SIG-M5 (cell line): ENCODE measurements around the gene EPB41L5.
"Not testable (repeated sequence)": the region's sequence is repeated elsewhere in the genome, so short reads cannot be mapped to it uniquely, and the experiment has no call there.

Experiments used
- DNase-seq: peaks from one replicate; lab custom pipeline; 2025; lab: John Stamatoyannopoulos, UW

EPB41L5 gene

DNA sequence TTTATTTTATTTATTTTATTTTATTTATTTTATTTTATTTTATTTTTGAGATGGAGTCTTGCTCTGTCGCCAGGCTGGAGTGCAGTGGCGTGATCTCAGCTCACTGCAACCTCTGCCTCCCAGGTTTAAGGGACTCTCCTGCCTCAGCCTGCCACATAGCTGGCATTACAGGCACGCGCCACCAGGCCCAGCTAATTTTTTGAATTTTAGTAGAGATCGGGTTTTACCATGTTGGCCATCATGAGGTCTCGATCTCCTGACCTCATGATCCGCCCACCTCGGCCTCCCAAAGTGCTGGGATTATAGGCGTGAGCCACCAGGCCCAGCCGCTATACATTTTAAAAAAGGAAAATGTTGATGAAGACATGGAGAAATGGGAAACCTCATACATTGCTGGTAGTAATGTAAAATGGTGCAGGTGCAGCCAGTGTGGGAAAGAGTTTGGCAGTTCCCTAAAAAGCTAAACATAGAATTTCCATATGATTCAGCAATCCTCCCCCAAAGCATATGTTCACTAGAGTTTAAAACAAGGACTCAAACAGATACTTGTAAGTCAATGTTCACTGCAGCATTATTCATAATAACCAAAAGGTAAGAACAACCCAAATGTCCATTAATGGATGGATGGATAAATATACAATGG, 187.1 kb downstream of the EPB41L5 start:
- DNase-seq, result not testable (repeated sequence)

- no peak for DNase-seq
Measured at GRCh38 chr2:120203251-120204021, 190.6 kb downstream of the EPB41L5 start.

- DNase-seq, result no peak
Measured at GRCh38 chr2:120204022-120204405, 191.1 kb downstream of the EPB41L5 start.

GRCh38 chr2:120204417-120204816, 191.5 kb downstream of the EPB41L5 start:
- no peak for DNase-seq

DNA sequence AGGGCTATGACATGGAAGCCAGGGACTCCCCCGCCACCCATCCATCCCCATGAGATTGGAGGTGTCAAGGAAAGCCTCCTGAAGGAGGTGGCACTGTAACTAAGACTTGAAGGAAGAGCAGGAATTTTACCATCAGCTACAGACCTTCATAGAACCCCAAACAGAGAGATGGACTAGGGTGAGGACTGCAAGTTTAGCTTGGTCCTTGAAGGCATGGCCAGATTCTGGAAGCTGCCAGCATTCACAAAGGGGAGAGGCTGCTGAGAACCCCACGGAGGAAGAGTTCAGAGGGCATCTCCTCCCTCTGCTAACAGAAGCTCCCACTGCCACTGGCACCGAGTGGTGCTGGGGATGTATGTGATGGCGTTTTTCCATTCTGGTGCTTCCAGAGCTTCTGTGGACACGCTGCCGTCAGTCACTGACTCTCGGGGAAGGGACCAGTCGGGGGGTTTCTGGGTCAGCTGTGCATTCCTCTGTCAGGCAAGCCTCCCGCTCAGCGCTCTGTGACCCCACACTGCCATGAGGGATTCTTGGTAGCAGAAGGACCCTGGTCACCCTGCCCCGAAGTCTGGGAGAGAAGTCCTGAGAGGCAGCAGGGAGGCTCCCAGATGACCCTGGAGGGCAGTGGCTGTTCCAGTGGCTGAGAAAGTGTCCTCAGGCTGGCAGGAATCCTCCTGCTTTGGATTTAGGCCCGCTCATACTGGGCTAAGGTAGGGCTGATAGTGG, 192.2 kb downstream of the EPB41L5 start:
- DNase-seq, result no peak

GRCh38 chr2:120206022-120206581, 193.2 kb downstream of the EPB41L5 start:
- no peak for DNase-seq

- DNase-seq, result no peak
Measured at GRCh38 chr2:120208381-120209353, 195.8 kb downstream of the EPB41L5 start.

DNA sequence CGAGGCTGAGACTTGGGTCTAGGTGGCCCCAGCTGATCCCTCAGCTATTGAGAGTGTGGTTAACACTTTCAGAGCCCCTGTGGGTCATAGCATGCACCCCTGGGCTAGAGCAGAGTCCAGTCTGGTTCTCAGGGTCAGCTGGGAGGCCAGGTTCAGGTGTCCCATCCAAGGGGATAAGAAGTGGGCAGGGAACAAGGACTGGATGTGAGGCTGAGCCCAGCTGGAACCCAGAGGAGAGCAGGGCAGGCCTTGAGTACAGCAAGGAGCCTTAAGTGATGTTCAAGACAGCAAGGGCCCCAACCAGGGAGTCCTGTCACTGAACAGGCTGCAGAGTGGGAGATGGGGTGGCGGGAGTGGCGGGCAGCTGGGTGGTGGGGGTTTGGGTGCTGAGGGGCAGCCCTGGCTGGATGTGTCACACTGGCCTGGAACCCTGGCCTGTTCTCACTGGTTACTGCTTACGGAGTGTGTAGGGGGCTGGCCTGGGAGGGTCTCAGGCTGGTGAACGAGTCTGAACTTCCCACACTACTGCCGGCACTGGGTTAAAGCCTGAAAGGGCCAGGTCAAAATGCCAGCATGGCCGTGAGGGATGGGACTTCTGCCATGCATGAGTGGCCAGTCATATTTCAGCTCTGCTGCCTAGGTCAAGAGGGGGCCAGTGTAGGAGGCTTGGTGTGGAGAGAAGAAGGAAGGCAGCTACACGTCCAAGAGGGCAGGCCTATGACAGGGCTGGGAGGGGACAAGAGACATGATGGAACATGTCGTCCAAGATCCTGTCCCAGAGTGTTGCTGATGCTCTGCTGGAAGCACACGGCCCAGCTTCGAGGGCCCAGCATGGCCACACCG, 196.8 kb downstream of the EPB41L5 start:
- DNase-seq, result no peak

- DNase-seq, result no peak
Measured at GRCh38 chr2:120210270-120210693, 197.4 kb downstream of the EPB41L5 start.

DNA sequence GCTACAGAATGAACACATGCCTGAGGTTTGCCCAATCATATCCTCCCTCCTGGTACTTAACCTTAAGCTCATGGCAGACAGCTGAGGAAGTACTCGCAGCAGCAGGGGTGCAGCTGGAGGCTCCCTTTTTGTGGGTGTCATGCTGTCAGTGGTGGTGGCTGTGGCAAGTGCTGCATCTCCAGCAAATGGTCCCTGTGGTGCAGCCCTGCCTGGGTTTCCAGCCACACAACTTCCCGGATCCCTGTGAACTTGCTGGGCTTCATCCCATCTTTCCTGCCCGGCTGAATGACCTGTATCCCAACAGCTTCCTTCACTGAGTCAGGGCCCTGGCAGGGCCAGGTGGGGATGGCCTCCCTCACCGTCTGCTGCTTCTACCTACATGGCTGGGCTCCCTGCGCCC, 205.3 kb downstream of the EPB41L5 start:
- DNase-seq, result no peak

DNA sequence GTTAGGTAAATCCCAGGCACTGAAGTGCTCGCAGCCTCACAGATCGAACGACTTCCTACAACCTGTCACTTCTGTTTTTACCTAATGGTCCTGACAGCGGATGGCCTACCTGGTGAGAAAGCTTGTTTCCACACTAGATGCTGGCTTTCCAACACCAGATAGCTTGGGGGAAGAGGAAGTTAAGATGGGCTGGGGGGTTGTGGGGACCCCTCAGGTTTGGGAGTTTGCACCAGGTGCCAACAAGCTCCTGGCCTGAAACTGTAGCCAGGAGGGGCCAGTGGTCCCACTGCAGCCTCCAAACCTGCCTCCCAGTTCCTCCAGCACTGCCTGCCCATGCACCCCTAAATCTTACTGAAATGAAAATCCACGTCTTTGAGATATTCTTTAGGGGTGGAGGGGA, 206.4 kb downstream of the EPB41L5 start:
- DNase-seq, result no peak

GRCh38 chr2:120219766-120220165, 206.9 kb downstream of the EPB41L5 start:
- DNase-seq, result no peak

DNA sequence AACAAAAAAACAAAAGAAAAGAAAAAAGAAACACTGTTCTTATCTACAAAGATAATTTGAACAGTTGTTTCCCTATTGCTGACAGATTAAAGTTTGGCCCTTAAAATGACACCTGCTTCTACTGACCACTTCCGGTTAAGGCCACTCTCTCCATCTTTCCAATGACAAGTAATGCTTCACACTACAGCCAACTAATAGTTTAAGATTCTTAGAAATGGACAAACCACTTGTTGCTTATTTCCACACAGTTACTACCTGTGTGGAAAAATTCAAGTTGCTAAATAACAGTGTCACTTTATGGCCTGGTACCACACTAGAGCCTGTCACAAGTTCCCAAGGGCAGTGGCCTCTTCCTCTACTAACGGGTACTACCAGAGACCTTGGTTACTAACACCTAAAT, 207.9 kb downstream of the EPB41L5 start:
- DNase-seq, result no peak

DNA sequence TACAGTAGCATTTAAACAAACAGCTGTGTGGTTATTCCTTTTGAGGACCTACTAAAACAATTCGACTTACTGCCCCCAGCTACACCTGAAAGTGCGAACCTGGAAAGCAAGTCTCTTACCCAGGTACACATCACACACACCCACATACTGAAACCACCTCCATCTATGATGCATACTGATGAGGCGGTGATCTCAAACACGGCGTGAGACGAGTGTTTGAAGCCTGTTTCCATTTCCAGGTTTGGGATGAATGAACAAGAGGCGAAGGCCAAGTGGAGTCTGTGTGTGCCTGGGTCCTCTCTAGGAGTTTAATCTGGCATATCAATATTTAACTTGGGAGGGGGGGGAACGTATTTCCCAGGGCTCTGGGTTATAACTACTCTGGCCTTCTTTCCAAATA, 208.7 kb downstream of the EPB41L5 start:
- DNase-seq, result no peak

GRCh38 chr2:120222186-120223033, 209.5 kb downstream of the EPB41L5 start:
- no peak for DNase-seq

GRCh38 chr2:120223034-120223912, 210.4 kb downstream of the EPB41L5 start, which contains the start of gene TMEM185B:
TSS of gene TMEM185B (minus strand) at chr2:120223400. CDS start at chr2:120222976, 424 bp downstream.
- no peak for DNase-seq

DNA sequence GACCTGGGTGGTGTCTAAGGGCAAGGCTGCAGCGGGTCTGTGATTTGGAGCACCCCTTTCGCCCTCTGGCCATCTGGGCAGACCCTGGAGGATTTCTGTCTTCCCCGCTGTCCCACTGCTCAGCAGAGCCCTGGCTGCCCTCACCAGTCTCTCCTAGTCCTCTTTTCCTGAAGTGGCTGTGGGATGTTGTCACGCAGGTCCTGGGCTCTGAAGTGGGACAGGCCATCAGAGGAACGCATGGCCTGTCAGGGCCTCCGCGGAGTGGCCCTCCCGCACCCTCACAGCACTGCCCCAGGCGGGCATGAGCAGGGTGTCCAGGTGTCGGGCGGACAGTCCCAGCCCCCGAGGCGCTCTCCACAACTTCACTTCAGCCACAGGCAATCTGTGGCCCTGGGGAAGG, 211.4 kb downstream of the EPB41L5 start:
- no peak for DNase-seq

DNA sequence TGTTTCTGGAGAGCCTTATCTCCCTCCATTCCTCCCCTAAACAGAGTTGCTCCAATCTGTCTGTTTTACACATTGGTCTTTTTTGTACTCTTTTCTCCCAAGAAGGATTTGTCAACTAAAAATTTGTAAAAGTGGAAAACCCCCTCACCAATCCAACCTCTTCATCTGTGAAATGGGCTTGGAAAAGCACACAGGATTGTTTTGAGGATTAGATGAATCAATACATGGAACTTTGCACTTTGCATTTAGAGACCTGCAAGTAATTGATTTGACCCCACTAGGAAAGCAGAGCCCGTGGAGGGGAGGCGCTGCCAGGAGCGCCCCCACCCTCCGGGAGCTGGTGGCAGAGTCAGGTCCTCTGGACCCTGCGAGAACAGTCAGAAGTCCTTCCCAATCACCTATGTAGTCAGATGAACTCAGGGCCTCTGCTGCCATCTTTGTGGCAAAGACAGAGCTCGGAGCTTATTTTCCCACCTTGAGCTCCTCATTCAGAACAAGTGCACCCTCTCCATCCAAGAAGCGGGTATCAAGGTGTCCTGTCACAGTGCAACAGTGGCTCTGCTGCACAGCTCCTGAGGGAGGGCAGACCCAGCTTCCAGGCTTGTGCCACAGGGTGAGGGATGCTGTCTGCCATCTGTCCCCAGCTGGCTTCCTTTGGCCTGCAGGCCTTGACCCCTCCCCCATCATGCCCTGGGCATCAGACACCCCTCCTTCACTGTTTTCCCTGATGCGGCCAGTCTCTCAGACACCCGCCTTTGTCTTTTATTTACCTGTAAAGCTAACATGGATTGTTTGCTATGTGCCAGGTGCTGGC, 212.1 kb downstream of the EPB41L5 start:
- no peak for DNase-seq
